Activated CD4-positive, CD25-positive, alpha-beta regulatory T cell (primary cell): Measurements from ENCODE around the gene CAMK2N1.
"Not testable (repeated sequence)": the region's sequence is repeated elsewhere in the genome, so short reads cannot be mapped to it uniquely, and the experiment has no call there.

Experiments
- DNase-seq, 4 experiments: peaks; one replicate each; lab custom pipeline; 2025; lab: John Stamatoyannopoulos, UW

The CAMK2N1 gene

DNA sequence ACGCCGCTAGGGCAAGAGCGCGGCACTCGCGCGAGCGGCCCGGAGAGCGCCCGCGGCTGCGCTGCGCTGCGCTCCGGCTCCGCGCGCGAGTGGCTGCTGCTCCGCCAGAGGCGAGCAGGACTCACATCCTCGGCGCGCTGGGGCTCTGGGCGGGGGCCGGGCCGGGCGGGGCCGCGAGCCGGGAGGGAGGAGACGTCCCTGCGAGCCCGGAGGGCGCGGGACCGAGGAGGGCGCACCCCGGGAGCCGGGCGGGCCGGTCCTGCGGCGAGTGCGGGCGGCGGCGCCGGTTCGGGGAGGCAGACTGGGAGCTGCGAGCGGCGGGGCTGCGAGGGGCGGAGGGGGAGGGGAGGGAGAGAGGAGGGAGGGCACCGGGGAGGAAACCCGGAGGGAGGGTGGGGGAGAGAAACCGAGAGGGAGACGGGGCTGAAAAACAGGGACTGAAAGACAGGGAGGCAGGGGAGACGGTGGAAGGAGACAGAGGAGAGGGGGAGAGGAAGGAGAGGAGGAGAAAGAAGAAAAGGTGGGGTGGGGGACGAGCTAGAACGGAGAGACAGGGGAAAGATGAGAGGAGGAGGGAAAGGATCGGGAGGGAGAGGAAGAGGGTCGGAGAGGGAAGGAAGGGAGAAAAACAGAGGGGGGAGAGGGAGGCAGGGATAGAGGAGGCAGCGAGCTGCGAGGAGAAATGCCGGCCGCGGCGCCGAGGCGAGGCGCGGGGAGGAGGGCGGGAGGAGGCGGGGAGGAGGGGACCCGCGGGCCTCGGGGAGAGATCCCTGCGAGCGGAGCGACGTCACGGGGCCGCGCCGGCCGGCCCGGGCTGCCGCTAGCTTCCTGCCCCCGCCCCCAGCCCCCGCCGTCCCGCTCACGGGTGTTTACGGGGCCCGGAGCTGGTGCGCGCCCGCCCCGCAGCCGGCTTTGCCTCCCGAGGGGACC, at the start of gene CAMK2N1:
CAMK2N1 (minus strand) TSS at position 684 of the 930 bp plus-strand sequence. CDS start 831 bp downstream, outside the sequence.
- peak in 3 of 4 experiments; percentile 21 to 46 (median 43) for DNase-seq

DNA sequence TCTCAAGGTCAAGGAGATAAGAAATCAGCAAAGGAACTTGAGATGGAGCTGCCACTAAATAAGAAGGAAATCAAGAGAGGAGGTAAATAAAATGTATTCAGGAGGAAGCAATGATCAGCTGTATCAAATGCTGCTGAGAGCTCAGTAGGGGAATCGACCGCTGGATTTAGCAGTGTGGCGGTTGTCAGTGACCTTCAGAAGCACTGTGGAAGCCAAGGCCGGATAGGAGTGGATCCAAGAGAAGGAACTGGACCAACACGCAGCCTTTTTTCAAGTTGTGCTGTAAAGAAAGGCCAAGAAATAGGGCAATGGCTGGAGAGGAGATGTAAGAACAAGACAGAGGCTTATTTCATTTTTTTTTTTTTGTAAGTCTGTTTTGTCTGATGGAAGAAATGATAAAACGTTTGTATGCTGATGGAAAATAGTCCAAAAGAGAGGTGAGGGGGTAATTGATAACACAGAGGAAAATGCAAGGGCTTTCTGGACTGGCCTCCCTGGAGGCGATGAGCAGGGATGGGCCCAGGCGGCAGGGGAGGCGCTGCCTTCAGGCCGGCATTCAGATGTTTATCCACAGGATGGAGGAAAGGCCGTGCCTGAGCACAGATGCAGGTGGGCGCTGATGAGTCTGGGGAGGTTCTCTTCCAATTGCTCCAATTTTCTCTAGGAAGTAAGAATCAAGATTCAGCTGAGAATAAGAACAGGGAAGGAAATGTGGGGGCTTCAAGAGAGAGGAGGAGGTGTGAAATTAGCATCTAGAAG, 48.8 kb upstream of the CAMK2N1 start:
- DNase-seq, result no peak

DNA sequence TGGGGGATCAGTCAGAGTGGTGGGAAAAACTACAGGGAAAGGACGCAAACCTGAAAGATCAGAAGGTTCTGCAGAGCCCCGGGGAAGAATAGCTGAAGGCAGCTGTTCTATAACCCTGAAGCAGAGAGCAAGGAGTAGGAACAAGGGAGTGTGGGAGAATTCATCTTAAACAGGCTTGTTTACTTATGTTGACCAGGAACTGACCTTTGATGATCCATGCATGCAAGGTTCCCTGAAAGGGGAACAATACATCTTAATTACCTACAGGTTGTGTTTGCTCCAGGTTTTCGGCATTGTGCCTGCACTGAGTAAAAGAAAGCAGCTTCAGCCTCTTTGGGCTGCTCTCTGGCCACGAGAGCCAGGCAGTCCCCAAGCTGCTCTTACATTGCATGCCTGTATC, 47.6 kb upstream of the CAMK2N1 start:
- DNase-seq, result no peak

DNA sequence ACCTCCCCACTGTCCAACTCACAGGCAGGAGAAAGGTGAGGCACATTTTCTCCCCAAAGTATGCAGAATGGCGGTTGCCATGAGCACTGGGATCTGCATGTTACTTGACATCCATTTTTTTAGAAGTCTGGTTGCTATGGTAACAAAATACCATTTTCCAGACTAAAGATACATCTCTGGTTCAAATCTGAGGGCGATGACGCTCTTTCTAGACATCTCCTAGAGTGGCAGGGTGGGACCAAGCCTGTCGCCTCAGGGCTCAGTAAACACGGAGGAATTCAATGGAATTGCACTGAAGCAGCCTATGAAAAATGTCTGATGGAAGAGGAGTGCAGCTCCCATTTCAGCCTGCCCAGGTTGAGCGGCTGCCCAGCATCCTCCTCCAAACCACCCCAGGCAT, 44.9 kb upstream of the CAMK2N1 start:
- no peak for DNase-seq

DNA sequence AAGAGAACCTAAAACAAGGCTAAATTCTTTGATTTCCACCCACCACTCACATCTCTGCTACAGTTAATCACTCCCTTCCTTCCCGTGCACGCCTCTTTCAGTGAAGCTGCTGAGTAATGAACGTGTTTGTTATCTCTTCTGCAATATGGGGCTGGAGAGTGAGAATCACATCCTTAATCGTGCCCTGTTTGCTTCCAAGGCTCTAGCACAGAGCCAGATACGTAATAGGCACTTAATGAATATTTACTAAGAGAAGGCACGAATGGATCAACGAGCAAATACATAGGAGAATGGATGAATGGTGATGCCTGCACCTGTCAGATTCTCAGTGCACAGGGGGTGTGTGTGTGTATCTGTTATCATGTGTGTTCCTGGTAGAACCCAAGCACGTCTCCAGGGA, 44.3 kb upstream of the CAMK2N1 start:
- no peak for DNase-seq

DNA sequence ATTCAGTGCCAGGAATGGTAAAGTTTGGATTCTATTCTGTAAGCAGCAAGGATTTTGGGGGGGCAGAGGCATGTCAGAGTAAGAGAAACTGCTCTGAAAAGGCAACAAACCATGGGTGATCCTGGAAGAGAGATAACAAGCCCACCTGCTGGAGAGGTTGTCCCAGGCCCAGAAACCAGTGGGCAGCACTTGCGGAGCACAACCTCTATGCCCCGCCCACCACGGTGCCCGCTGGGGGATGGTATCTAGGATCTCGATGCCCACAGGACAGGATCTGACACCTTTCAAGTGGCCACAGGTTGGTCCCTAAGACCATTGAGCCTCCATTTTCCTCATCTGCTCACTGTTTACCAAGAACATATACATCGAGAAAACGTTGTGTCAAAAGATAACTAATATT, 42.2 kb upstream of the CAMK2N1 start:
- no peak for DNase-seq

DNA sequence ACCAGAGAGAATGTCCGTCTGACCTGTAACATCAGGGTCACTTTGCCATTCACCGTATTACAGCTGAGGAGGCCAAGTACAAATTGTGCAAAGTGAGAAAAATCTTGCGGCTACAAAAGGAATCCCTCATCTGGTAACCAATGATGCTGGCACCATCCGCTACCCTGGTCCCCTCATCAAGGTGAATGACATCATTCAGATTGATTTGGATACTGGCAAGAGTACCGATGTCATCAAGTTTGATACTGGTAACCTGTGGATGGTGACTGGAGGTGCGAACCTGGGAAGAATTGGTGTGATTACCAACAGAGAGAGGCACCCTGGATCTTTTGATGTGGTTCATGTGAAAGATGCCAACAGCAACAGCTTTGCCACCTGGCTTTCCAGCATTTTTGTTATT, 40.3 kb upstream of the CAMK2N1 start:
- no peak for DNase-seq

DNA sequence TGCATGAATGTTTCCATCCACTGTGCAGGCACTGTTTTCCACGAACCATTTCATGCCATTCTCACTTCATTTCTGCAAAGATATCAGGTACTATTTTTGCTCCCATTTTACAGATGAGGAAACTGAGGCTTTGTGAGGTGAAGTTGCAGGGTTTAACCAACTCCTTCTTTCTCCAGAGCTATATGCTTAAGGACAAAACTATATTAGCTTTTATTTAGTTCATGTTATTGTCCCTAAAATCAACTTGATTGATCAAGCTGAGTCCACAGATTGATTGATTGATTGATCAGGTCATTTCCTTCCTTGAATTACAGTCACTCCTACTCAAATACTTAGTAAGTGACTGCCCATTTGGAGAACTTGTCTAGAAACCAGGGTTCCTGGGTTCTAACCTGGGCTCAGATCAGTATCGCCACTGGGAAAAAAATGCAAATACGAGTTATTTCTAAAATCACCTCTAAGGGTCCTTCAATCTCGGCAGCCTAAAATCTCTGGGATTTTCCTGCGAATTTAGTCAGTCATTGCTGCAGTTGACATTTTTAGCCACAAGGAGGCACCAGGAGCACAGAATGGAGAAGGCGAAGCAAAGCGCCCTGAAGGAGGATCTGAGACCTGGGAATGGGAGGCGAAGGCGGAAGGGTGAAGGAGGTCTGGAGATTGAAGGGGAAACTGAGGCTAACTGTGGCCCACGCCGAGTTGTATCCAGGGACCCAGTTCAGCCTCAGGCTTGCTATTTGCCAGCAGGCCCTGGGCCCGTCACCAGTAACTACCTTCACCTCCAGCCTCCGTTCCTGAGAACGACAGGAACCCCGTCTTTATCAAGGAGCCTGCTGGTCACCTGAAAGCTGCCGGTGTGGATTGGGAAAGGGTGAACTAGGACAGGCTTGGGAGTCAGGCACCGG, 36.2 kb upstream of the CAMK2N1 start:
- peak in 3 of 4 experiments; percentile 12 to 35 (median 34) for DNase-seq

DNA sequence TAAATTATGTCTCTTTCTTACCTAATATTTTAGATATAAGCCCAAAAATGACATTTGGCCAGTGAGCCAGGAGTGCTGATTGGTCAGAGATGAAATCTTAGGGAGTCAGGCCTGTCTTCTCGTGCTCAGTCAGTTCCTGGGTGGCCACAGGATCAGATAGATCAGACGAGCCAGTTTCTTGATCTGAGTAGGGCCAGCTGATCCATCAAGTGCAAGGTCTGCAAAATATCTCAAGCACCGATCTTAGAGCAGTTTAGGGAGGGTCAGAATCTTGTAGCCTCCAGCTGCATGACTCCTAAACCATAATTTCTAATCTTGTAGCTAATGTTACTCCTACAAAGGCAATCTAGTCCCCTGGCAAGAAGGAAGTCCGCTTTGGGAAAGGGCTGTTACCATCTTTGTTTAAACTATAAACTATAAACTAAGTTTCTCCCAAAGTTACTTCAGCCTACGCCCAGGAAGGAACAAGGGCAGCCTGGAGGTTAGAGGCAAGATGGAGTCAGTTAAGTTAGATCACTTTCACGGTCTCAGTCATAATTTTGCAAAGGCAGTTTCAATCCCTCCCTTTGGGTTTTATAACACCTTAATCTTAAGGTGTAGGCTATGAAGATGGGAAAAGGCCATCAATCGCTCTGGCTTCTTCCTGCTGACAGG, 33.7 kb upstream of the CAMK2N1 start:
- not testable (repeated sequence) for DNase-seq

DNA sequence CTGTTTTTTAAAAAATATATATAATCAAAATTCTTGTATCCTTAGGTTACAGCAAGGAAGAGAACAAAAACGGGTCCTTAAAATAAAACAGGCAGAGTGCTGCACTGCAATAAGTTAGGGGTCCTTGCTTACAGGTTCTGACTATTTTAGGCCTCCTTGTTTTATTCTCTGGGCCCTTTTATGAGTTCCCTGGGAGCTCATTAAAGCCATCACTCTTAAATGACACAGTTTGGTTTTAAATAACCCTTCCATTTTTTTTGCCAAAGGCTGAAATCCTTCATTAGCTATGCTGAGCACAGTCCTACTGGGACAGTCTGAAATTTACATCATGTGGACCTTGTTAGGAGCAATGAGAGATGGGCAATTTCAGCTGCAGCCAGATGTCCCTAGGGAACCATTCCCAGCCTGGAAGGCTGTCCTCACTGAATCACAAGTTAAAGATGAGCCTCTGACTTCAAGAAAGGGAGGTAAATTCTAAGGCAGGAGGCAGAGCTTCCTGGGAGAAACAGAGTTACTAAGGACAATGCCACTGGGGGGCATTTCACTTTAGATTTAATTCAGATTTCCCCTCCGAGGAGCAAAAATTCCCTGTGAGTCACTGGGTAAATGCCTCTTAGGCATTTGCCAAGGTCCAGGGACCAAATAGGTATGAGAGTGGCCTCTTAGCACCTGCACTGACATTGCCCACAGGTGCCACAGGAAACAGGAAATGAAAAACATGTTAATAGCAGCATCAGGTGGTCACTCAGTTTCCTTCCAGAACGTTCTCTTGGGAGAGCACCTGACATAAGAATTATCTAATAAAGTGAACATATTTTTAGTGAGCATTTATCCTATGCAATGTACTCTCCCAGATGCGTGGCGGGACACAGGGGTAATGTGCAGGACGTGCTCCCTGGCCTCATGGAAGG, 25.8 kb upstream of the CAMK2N1 start:
- DNase-seq, result no peak

DNA sequence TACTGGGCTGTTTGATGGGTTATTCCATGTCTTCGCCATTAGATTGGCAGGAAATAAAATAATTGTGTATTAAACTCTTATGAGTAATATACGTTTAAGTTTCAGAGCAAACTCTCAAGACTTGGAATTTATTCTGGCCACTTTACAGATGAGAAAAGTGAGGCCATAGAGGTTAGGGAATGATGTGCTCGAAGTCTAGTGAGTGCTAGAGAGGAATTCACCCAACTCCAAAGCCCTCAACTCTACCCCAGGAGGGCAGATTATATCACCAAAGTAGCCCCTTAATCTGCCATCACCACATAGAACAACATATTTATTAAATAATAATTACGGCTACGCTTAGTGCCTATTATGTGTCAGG, 22.4 kb upstream of the CAMK2N1 start:
- no peak for DNase-seq

DNA sequence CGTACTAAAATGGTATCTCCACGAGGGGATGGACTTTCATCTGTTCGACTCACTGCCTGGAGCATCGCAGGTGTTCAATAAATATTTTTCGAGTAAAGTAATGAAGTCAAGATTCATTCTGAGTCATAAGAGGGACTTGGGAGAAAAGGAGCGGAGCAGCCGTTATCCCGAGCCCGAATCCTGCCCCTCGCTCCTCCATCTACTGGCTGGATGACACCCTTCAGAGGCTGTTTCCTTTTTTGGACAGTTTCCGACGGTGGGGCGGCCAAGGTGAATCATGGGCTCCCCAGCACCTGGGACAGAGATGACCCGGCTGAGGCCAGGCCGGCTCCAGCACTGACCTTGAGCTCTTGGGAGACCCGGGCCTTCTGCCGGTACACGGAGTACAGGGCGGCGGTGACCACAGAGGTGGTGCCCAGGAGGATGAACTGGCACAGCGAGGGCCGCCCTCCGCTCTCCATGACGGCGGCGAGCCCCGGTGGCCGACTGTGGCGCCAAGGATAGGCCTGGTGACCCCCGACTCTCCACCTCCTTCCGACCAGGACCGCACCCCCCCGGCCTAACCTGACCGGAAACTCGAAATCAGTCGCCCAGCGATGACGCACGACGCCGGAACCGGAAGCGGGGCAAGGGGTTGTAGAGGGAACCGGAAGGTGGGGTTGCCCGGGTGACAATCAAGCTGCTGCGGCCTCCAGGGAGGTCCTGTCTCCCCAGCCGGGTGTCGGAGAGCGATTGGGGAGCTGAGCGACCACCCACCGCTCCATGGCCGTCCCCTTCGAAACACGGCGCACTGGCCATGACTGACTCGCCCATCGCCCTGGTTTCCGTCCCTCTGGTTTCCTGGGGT, 21.8 kb upstream of the CAMK2N1 start, which contains the start of gene MUL1:
MUL1 (minus strand) TSS at position 588 of the 847 bp plus-strand sequence; CDS start at position 461, 127 bp downstream.
- peak; percentile 86 to 96 (median 91) for DNase-seq

DNA sequence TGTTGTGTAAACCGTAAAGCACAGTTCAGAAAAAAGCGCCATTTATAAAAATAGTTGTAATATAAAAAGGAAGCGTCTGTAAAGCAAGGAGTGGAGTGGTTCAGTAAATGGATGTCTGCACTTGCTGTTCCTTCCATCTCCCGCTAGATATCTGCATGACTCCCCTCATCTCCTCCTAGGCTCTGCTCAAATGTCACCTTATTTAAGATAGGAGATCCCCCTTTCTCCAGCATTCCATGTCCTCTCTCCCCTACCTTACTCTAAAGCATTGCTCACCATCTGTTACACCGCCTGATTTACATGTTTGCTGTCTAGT, 21.2 kb upstream of the CAMK2N1 start:
- no peak for DNase-seq

DNA sequence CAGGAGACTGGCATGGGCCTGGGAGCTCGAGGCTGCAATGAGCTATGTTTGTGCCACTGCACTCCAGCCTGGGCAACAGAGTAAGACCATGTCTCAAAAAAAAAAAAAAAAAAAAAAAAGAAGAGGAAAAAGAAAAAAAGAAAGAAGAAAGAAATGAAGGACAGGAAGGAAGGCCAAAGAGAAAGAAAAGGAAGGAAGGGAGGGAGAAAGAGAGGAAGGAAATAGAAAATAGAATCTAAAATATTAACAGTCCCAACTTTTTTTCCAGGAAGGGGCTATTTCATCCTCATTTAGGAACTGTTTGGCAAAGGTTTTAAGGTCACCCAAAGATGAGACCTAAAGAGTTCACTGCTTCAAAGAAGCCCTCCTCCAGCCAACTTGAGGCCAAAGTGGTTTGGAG, 19.5 kb upstream of the CAMK2N1 start:
- no peak for DNase-seq

DNA sequence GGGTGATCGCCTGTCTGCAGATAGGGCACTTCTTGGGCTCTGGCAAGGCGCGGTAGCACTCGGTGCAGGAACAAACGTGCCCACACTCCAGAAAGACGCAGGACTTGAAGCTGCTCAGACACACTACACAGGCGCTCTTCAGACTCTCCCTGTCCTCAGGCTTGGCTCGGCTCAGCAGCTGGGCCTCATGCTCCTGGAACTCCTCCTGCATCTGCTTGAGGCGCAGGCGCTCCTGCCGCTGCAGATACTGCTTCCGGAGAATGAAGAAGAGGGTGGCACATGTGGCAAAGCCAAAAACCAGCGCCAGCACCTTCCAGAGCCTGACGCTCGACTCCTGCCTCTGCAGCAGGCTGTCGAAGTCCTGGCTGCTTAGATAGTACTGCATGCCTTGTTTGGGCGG, 14.7 kb upstream of the CAMK2N1 start:
- DNase-seq, result no peak

DNA sequence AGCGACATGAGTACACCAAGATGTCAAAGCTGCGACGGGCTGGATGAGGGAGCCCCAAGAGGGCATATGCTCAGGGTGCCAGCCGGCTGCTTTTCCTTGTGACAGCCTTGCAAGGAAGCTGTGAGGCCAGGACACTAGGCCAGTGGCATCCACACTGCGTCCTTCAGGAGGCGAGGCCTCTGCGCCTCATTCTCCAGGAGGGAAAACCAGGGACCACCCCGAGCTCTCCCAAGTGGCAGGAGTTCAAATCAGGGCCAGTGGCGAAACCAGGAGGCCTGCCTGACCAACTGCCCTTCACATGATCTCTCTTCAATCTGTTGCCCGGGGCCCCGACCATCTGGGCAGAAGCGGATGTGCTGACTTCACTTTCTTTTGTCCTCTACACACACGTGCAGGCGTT, 13.7 kb upstream of the CAMK2N1 start:
- DNase-seq, result no peak

DNA sequence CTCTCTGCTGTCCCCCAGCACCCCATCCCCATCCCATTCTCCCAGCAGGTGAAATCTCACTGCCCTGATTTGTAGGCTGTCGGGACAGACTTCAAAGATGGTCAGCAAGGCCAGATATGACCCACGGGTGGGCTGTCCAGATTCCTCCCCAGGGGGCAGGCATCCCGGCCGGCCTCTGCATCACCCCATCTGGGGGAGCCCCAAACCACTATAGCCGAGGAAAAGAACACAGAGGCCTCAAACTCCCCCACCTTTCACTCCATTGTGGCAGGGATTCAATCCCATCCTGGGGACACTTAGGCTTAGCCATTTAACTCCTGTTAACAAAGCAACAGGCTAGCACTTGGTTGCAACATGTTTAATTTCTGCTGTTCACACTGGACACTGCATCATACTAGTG, 13.1 kb upstream of the CAMK2N1 start:
- DNase-seq, result no peak

DNA sequence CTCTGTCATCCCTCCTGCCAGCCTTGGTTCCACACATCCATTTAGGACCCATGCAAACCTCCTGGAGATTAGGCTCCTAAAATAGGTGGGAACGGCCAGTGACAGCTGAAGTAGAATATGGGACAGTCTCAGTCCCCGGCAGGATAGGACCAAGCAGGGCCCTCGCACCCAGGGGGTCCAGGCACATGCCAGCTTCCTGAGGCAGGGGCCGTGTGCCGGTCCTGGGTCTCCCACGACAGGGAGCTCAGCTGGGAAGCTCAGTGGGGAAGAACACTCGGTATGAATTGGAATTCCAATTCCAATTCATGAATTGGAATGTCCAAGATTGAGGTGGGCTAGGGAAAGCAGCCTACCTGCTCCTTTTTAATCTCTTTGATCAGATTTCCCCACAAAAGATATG, 12.1 kb upstream of the CAMK2N1 start:
- DNase-seq, result no peak

DNA sequence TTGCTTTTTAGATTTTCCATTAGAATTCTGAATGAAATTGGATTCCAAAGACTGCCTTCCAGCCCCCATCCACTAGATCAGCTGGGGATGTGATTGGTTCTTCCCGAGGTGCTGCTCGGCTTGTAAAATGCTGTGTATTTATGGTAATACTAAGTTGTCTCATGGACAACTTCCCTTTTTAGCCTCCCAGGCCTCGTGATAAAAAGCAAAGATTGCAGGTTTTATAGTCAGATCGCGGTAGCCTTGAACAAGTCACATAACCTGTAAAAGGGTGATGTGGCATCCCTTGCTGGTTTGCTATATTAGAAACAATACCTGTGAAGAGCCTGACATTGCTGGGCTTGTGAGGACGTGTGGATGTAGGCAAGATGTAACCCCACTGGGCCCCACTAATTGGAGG, 11.5 kb upstream of the CAMK2N1 start:
- no peak for DNase-seq
